DOHH2 (cell line): ENCODE measurements around the gene APBB1.
A peak's percentile ranks its signal among the peaks of the same experiment; 100 is the strongest.

Experiments used
- H3F3A ChIP-seq: fragments of 200-600 bp; sonication (generic), shearing (Covaris generic); 2 replicates; pipeline ENCODE4 v1.6.0; 2016; ENCODE audit warnings: antibody characterized with exemption, mild to moderate bottlenecking; ENCODE audit not compliant: control insufficient read depth, insufficient read depth
- H3K27ac ChIP-seq: fragments of 200-600 bp; sonication (generic); 2 replicates; pipeline ENCODE4 v1.5.1; 2014; ENCODE audit warnings: low read depth, mild to moderate bottlenecking, low read length, moderate library complexity
- H3K27me3 ChIP-seq: fragments of 200-600 bp; sonication (generic); 2 replicates; pipeline ENCODE4 v1.6.1; 2014; ENCODE audit warnings: mild to moderate bottlenecking, low read length, mixed read lengths; ENCODE audit not compliant: control insufficient read depth
- H3K36me3 ChIP-seq: fragments of 200-600 bp; sonication (generic); 2 replicates; pipeline ENCODE4 v1.6.1; 2014; ENCODE audit warnings: mild to moderate bottlenecking, low read length, moderate library complexity, mixed read lengths; ENCODE audit not compliant: control insufficient read depth
- H3K4me1 ChIP-seq: fragments of 200-600 bp; sonication (generic); 2 replicates; pipeline ENCODE4 v1.6.1; 2014; ENCODE audit warnings: mild to moderate bottlenecking, low read length, mixed read lengths; ENCODE audit not compliant: control insufficient read depth
- H3K4me2 ChIP-seq: fragments of 200-600 bp; sonication (generic); 2 replicates; pipeline ENCODE4 v1.6.0; 2014; ENCODE audit warnings: mild to moderate bottlenecking, low read length, moderate library complexity
- H3K4me3 ChIP-seq: fragments of 200-600 bp; sonication (generic); 2 replicates; pipeline ENCODE4 v1.5.1; 2014; ENCODE audit warnings: mild to moderate bottlenecking, low read length, mixed read lengths
- H3K79me2 ChIP-seq: fragments of 200-600 bp; sonication (generic); 2 replicates; pipeline ENCODE4 v1.6.1; 2014; ENCODE audit warnings: mild to moderate bottlenecking, low read length, mixed read lengths; ENCODE audit not compliant: control insufficient read depth
- H3K9me2 ChIP-seq: fragments of 200-600 bp; sonication (generic); replicated peaks from 2 replicates; pipeline ENCODE4 v1.6.1; 2014; ENCODE audit warnings: mild to moderate bottlenecking, low read length, mixed read lengths; ENCODE audit not compliant: control insufficient read depth
- H3K9me3 ChIP-seq: fragments of 200-600 bp; sonication (generic); 2 replicates; pipeline ENCODE4 v1.6.1; 2014; ENCODE audit warnings: antibody characterized with exemption, low read length, mixed read lengths; ENCODE audit not compliant: control insufficient read depth, insufficient read depth
- H4K20me1 ChIP-seq: fragments of 200-600 bp; sonication (generic); 2 replicates; pipeline ENCODE4 v1.6.0; 2014; ENCODE audit warnings: low read depth, mild to moderate bottlenecking, antibody characterized with exemption, low read length, moderate library complexity; ENCODE audit not compliant: control insufficient read depth, insufficient read depth
- EZH2phosphoT487 ChIP-seq: fragments of 200-600 bp; sonication (generic); IDR thresholded peaks from 2 replicates; pipeline ENCODE4 v1.6.1; 2017; ENCODE audit warnings: borderline replicate concordance, mild to moderate bottlenecking, antibody characterized with exemption, low read length, moderate library complexity, mixed read lengths
- TF ChIP-seq, protein P1 (sequence below): fragments of 200-600 bp; sonication (generic); IDR thresholded peaks from one replicate; pipeline ENCODE4 v1.5.1; 2014; ENCODE audit warnings: antibody characterized with exemption, mild to moderate bottlenecking, low read depth, low read length; ENCODE audit not compliant: poor library complexity, severe bottlenecking

Gene APBB1

DNA sequence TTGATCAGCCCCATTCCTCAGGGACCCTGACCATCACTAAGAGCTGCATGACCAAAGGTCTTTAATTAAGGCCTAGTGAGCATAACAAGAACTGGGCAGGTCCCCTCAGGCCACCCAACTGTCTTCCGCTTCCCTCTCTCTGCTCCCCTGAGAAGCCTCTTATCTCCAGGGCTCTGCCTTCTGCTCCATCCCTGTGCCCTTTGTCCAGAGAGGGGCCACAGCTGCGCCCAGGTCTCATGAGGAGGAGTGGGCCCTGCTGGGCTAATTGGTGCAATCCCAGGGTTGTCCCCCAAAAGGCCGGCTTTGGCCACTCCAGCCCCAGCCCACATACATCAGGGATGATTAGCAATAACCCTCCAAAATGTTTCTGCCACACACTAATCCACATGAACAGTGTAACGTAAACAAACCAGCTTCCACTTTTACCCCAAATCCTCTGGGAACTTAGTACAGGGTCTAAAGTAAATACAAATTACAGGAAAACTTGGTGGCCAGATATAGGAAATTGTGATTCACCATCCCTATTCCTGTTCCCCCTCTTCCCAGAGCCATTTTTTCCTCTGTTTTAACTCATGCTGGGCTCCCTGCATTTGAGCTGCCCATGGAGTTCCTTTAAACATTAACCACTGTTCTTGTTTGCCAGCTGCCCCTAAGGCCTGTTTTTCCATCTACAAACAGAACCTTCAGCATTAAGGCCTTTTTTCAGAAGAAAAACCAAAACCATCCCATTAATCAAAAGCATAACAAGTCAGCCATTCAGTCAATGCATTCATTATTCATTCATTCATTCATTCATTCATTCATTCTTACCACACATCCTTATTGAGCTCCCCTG lies 64.0 kb downstream of the APBB1 start:
- no peaks in the 10 kb centered on the region for H3F3A ChIP-seq
- no peaks in the 10 kb centered on the region for H3K36me3 ChIP-seq
- H3K27ac ChIP-seq, result no peak overlapping the region
- 0 out of 2 replicates have a peak, but pooled peaks cover 5% of the 10 kb centered on the region for H3K27me3 ChIP-seq
- H3K4me1 ChIP-seq, result 0 out of 2 replicates have a peak, but pooled peaks cover 2% of the 10 kb centered on the region
- no peaks in the 10 kb centered on the region for H4K20me1 ChIP-seq
- H3K4me3 ChIP-seq, result no peak overlapping the region
- H3K9me3 ChIP-seq, result no peaks in the 10 kb centered on the region
- no peak for TF ChIP-seq EZH2phosphoT487
- TF ChIP-seq, protein P1, sequence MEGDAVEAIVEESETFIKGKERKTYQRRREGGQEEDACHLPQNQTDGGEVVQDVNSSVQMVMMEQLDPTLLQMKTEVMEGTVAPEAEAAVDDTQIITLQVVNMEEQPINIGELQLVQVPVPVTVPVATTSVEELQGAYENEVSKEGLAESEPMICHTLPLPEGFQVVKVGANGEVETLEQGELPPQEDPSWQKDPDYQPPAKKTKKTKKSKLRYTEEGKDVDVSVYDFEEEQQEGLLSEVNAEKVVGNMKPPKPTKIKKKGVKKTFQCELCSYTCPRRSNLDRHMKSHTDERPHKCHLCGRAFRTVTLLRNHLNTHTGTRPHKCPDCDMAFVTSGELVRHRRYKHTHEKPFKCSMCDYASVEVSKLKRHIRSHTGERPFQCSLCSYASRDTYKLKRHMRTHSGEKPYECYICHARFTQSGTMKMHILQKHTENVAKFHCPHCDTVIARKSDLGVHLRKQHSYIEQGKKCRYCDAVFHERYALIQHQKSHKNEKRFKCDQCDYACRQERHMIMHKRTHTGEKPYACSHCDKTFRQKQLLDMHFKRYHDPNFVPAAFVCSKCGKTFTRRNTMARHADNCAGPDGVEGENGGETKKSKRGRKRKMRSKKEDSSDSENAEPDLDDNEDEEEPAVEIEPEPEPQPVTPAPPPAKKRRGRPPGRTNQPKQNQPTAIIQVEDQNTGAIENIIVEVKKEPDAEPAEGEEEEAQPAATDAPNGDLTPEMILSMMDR, result no peak
- no peaks in the 10 kb centered on the region for H3K9me2 ChIP-seq
- H3K4me2 ChIP-seq, result no peak overlapping the region
- no peaks in the 10 kb centered on the region for H3K79me2 ChIP-seq

DNA sequence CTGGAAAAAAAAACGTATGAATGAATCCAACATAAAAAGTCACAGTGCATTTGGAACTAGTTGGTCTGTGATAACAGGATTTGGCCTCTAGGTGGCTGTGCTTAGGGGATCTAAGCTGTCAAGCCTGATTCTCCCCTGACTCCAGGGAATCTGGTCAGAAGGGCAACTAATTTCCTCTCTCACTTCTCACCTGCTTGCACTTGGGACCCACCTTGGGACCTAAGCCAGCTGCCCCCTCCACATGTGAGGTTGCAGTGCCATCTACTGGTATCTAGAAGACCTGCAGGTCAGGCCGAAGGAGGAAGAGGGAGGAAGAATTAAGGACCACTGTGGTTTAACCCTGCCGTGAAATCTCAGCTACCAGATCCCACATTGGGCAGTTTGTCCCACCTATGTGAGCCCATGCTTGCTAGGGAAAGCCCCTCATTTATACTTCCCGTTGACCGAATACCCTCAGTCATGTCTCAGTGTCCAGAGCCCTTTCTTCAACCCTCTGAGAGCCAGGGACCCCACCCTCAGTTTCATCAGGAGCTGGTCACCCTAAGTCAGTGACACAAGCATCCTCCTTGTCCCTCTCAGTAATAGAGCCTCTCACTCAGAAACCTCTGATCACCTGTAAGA lies 65.4 kb downstream of the APBB1 start:
- Histone ChIP-seq H3K27ac (no peak overlapping the region), H3K4me3 (no peak overlapping the region), H3K4me2 (no peak overlapping the region), H3K36me3 (no peaks in the 10 kb centered on the region), H3K27me3 (0 out of 2 replicates have a peak, but pooled peaks cover 5% of the 10 kb centered on the region), H3F3A (no peaks in the 10 kb centered on the region), H3K4me1 (0 out of 2 replicates have a peak, but pooled peaks cover 2% of the 10 kb centered on the region), H3K9me2 (no peaks in the 10 kb centered on the region), H3K79me2 (no peaks in the 10 kb centered on the region), H4K20me1 (no peaks in the 10 kb centered on the region), H3K9me3 (no peaks in the 10 kb centered on the region)
- TF ChIP-seq EZH2phosphoT487, result no peak
- TF ChIP-seq, protein P1, result peak; percentile 98

- no peaks in the 10 kb centered on the region for H3K36me3 ChIP-seq
- H3K27ac ChIP-seq, result no peak overlapping the region
- 0 out of 2 replicates have a peak, but pooled peaks cover 5% of the 10 kb centered on the region for H3K27me3 ChIP-seq
- no peak overlapping the region for H3K4me2 ChIP-seq
- no peaks in the 10 kb centered on the region for H3K79me2 ChIP-seq
- no peaks in the 10 kb centered on the region for H3K9me2 ChIP-seq
- H4K20me1 ChIP-seq, result no peaks in the 10 kb centered on the region
- no peak for TF ChIP-seq EZH2phosphoT487
- TF ChIP-seq, protein P1, result no peak
- H3K4me1 ChIP-seq, result 0 out of 2 replicates have a peak, but pooled peaks cover 2% of the 10 kb centered on the region
- no peak overlapping the region for H3K4me3 ChIP-seq
- H3K9me3 ChIP-seq, result no peaks in the 10 kb centered on the region
- no peaks in the 10 kb centered on the region for H3F3A ChIP-seq
Measured at GRCh38 chr11:6351782-6352382, 67.0 kb downstream of the APBB1 start.
